Measurements from ENCODE around the gene DHX8. TPM values are rescaled to one million over a fixed set of nuclear protein-coding genes. Genes with fewer than 3 reads are reported as not detected.

The DHX8 gene
- total and polyA plus RNA-seq, 2 of the 4 experiments (the other 2 are of a cell fraction) = 21.8 to 50.0 TPM

GRCh38 chr17:43438626-43439025 lies 45.1 kb upstream of the DHX8 start:
- Histone ChIP-seq H3K9me1 (ENCODE audit: insufficient read depth, low read length) (0 out of 2 replicates have a peak, but pooled peaks cover 2% of the 10 kb centered on the region), H4K91ac (ENCODE audit: insufficient read depth, low read depth, low read length) (no peak overlapping the region), H3K27ac (ENCODE audit: insufficient read depth, low read length) (no peak overlapping the region), H3K14ac (replicated peaks; ENCODE audit: low read depth, low read length) (no peak overlapping the region), H2AFZ (replicated peaks; ENCODE audit: low read length, poor library complexity) (no peak overlapping the region), H3K4ac (ENCODE audit: low read depth, low read length) (no peak overlapping the region), H2BK15ac (ENCODE audit: low read depth, low read length) (no peak overlapping the region), H3K9ac (ENCODE audit: low read depth, low read length) (no peak overlapping the region), H3K79me1 (ENCODE audit: low read depth in 1 of 2, low read length in 2 of 2) (no peaks in the 10 kb centered on the region), H3K4me1 (ENCODE audit: control insufficient read depth, insufficient read depth, low read length) (peaks cover 3% of the 10 kb centered on the region), H2BK5ac (ENCODE audit: low read depth, low read length, poor library complexity, severe bottlenecking) (no peak overlapping the region), H4K20me1 (ENCODE audit: insufficient read depth, low read length) (no peaks in the 10 kb centered on the region), H3K56ac (ENCODE audit: extremely low read depth, insufficient read depth, low read length) (no peak overlapping the region), H3K4me3 (ENCODE audit: insufficient read depth, low read depth, low read length) (no peak overlapping the region), H4K5ac (ENCODE audit: low read depth, low read length) (no peak overlapping the region), H2BK20ac (ENCODE audit: low read depth, low read length) (no peak overlapping the region), H2AK5ac (ENCODE audit: low read depth, low read length) (no peak overlapping the region), H2AK9ac (replicated peaks; ENCODE audit: low read depth, low read length, poor library complexity) (no peak overlapping the region), H2BK120ac (ENCODE audit: low read depth, low read length) (no peak overlapping the region), H3K18ac (ENCODE audit: low read depth, low read length) (no peak overlapping the region), H3K9me3 (ENCODE audit: control insufficient read depth, insufficient read depth, low read length) (no peaks in the 10 kb centered on the region), H4K8ac (ENCODE audit: low read depth in 2 of 2, low read length in 2 of 2) (no peak overlapping the region), H3K4me2 (ENCODE audit: low read depth, low read length) (no peak overlapping the region), H3K27me3 (ENCODE audit: control insufficient read depth, insufficient read depth, low read length) (no peaks in the 10 kb centered on the region), H3K23ac (ENCODE audit: low read depth, low read length) (no peak overlapping the region), H3K36me3 (ENCODE audit: control insufficient read depth, insufficient read depth, low read length) (no peaks in the 10 kb centered on the region)
- in situ Hi-C loops (cut with MboI; ENCODE audit: low sequenced_read_pairs) = no loop called here
- no peak for ATAC-seq (ENCODE audit: low read depth)
- TF ChIP-seq FOS (IDR thresholded peaks at IDR 0.05; ENCODE audit: low read depth, low read length) = no peak
- CTCF ChIA-PET = no interaction called here
- POLR2A ChIA-PET (ENCODE audit: unreplicated experiment) = no interaction called here
- no CpG with 5 or more reads among the region's 5 CpGs for WGBS, 2 experiments (ENCODE audit: extremely low coverage in 2 of 2, insufficient read length in 1 of 2)
- dilution Hi-C loops (cut with HindIII; ENCODE audit: low sequenced_read_pairs, unreplicated experiment) = no loop called here
- DNase-seq = no peak
- no TSS peak for BruUV-seq (replicated peaks)
- intact Hi-C loops (cut with micrococcal nuclease) = no loop called here
